D721Med (cell line): ENCODE measurements around the gene BHLHA15.

Experiments used
- DNase-seq: peaks from one replicate; pipeline ENCODE4 v3.0.0; 2011; ENCODE audit warnings: low spot score; ENCODE audit not compliant: insufficient read length
- FAIRE-seq: peaks from 2 replicates; lab custom pipeline; 2011; peaks lifted over from hg19 to GRCh38; lab: Jason Lieb, UNC
- CTCF ChIP-seq: IDR thresholded peaks from 2 replicates; pipeline ENCODE4 v1.5.1; 2012; ENCODE audit warnings: mild to moderate bottlenecking, control low read depth; ENCODE audit not compliant: insufficient read depth; ENCODE audit errors: missing control alignments

The BHLHA15 gene

GRCh38 chr7:98251231-98251600, 40.0 kb downstream of the BHLHA15 start:
- no peak for TF ChIP-seq CTCF
- DNase-seq (no peak), FAIRE-seq (no peak)

GRCh38 chr7:98251601-98252424, 40.6 kb downstream of the BHLHA15 start, which contains the start of gene TECPR1:
Gene TECPR1, minus strand, starts transcription at chr7:98252232. Its CDS starts 6,086 bp downstream, at chr7:98246146.
- TF ChIP-seq CTCF, result no peak
- DNase-seq (peak; percentile 100), FAIRE-seq (no peak)

GRCh38 chr7:98252425-98253054, 41.3 kb downstream of the BHLHA15 start:
- no peak for TF ChIP-seq CTCF
- FAIRE-seq, result no peak

GRCh38 chr7:98254516-98254915, 43.3 kb downstream of the BHLHA15 start:
- FAIRE-seq (no peak), DNase-seq (no peak)
- TF ChIP-seq CTCF, result no peak

More at GRCh38 chr7:98252425-98253054, 41.3 kb downstream of the BHLHA15 start:
- no peak for DNase-seq

- no peak for DNase-seq
- TF ChIP-seq CTCF, result no peak
- no peak for FAIRE-seq
Measured at GRCh38 chr7:98254951-98255610, 43.8 kb downstream of the BHLHA15 start.

GRCh38 chr7:98256431-98256830, 45.2 kb downstream of the BHLHA15 start:
- DNase-seq (no peak), FAIRE-seq (no peak)
- TF ChIP-seq CTCF, result no peak
